ENCODE measurements around the gene HEPACAM. TPM values are rescaled to one million over a fixed set of nuclear protein-coding genes. Genes with fewer than 3 reads are reported as not detected.

Gene HEPACAM, protein sequence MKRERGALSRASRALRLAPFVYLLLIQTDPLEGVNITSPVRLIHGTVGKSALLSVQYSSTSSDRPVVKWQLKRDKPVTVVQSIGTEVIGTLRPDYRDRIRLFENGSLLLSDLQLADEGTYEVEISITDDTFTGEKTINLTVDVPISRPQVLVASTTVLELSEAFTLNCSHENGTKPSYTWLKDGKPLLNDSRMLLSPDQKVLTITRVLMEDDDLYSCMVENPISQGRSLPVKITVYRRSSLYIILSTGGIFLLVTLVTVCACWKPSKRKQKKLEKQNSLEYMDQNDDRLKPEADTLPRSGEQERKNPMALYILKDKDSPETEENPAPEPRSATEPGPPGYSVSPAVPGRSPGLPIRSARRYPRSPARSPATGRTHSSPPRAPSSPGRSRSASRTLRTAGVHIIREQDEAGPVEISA
- not detected for polyA plus RNA-seq (2013, experiment 1 of 2)
- 0.01 TPM for polyA plus RNA-seq (2013, experiment 2 of 2)

DNA sequence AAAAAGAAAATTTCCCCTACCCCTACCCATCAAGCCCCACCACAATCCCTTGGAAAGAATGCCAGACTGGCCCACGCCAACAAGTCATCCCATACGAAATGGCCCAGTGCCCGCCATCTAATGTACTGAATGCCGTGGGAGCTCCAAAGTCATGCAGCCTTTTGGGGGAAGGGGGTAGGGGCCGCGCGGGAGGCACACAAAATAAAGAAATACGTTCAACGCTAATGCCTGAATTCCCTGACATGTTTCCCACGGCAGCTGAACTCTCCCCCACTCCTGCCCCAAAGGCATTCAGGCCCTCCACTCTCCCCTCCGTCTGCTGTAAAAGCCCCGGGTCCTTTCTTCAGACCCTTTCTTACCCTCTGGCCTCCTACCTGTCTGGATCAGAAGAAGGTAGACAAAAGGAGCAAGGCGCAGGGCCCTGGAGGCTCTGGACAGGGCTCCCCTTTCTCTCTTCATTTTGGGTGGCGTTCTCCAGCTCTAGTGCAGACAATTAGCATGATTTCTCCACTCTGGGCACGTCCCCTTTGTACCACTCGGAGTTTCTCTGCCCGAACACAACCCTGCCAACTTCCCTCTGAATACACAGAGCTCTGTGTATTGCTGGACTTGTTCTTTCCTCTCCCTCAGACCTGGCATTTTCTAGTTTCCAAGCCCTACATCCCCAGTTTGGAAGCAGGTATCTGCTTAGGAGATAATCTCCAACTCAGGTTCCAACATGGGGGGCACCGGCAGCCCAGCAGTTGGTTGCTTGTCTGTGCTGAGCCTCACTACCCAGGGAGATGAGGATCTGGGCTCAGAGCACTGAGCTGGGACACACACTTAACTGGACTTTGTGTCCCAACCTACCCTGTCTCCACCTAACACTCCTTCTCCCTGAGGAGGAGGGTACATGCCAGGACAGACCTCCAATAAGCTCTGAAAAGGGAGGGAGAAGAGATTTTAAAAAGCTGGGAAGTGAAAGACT lies at the start of gene HEPACAM:
Gene HEPACAM, minus strand, starts transcription at position 500 of the 967 bp plus-strand sequence. Its CDS starts 41 bp downstream, at position 459.
- no peaks in the 10 kb centered on the region for H3K27me3 ChIP-seq (ENCODE audit: insufficient read depth, low read length, poor library complexity)
- no peak within 1 kb of the TSS for H4K5ac ChIP-seq (ENCODE audit: low read length)
- no peak within 1 kb of the TSS for H3K4ac ChIP-seq (ENCODE audit: low read depth, low read length)
- no peaks in the 10 kb centered on the region for H3K4me1 ChIP-seq (ENCODE audit: control insufficient read depth, low read depth, low read length)
- H3K23ac ChIP-seq (ENCODE audit: low read length): no peak within 1 kb of the TSS
- no peak within 1 kb of the TSS for H2BK120ac ChIP-seq (ENCODE audit: low read depth, low read length)
- no peak within 1 kb of the TSS for H3K4me2 ChIP-seq (ENCODE audit: low read length)
- no peak within 1 kb of the TSS for H3K18ac ChIP-seq (ENCODE audit: low read length)
- no peak within 1 kb of the TSS for H4K8ac ChIP-seq (ENCODE audit: low read depth, low read length)
- H3K4me3 ChIP-seq (ENCODE audit: low read length): no peak within 1 kb of the TSS
- DNase-seq: no peak
- no peak within 1 kb of the TSS for H2BK15ac ChIP-seq (replicated peaks; ENCODE audit: low read depth)
- H2AK5ac ChIP-seq (ENCODE audit: low read length): no peak within 1 kb of the TSS
- no peaks in the 10 kb centered on the region for H3K36me3 ChIP-seq (ENCODE audit: control insufficient read depth, insufficient read depth, low read length)
- no peak within 1 kb of the TSS for H3K56ac ChIP-seq (ENCODE audit: low read length)
- no peaks in the 10 kb centered on the region for H3K79me2 ChIP-seq (ENCODE audit: control insufficient read depth, insufficient read depth, low read length)
- no peak within 1 kb of the TSS for H3K27ac ChIP-seq (ENCODE audit: low read depth, low read length)
- WGBS (ENCODE audit: extremely low coverage, insufficient coverage, low lambda C conversion rate): no CpG with 5 or more reads among the region's 18 CpGs
- H2BK5ac ChIP-seq (ENCODE audit: low read length): no peak within 1 kb of the TSS
- no peaks in the 10 kb centered on the region for H3K79me1 ChIP-seq (ENCODE audit: low read length)
- no peak within 1 kb of the TSS for H3K9ac ChIP-seq (ENCODE audit: low read length)

DNA sequence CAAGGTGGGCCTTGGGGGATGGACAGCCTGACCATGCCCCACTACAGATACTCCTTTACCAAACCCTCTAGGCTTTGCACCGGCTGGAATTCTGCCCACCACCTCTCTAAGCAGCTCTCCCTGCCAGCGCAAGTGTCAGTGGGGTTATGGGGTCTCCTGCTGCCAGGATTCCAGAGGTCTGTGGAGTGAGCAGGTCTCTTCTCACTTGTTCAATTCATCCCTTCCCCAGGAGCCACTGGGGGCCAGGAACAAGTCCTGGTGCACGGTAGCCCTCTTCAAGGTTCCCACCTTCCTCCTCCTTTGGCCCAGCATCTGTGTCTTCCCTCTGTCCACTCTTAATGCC lies 48.6 kb upstream of the HEPACAM start:
- Histone ChIP-seq H3K27ac (ENCODE audit: low read depth, low read length) (no peak overlapping the region), H2BK120ac (ENCODE audit: low read depth, low read length) (no peak overlapping the region), H3K56ac (ENCODE audit: low read length) (no peak overlapping the region), H3K4me2 (ENCODE audit: low read length) (no peak overlapping the region), H3K27me3 (ENCODE audit: insufficient read depth, low read length, poor library complexity) (no peaks in the 10 kb centered on the region), H3K4me1 (ENCODE audit: control insufficient read depth, low read depth, low read length) (no peaks in the 10 kb centered on the region), H4K5ac (ENCODE audit: low read length) (no peak overlapping the region), H3K4ac (ENCODE audit: low read depth, low read length) (no peak overlapping the region), H3K18ac (ENCODE audit: low read length) (no peak overlapping the region), H4K8ac (ENCODE audit: low read depth, low read length) (no peak overlapping the region), H3K9ac (ENCODE audit: low read length) (no peak overlapping the region), H2BK15ac (replicated peaks; ENCODE audit: low read depth) (no peak overlapping the region), H2BK5ac (ENCODE audit: low read length) (no peak overlapping the region), H3K79me1 (ENCODE audit: low read length) (no peaks in the 10 kb centered on the region), H2AK5ac (ENCODE audit: low read length) (no peak overlapping the region), H3K23ac (ENCODE audit: low read length) (no peak overlapping the region), H3K4me3 (ENCODE audit: low read length) (no peak overlapping the region), H3K79me2 (ENCODE audit: control insufficient read depth, insufficient read depth, low read length) (no peaks in the 10 kb centered on the region), H3K36me3 (ENCODE audit: control insufficient read depth, insufficient read depth, low read length) (no peaks in the 10 kb centered on the region)
- no CpG with 5 or more reads among the region's 3 CpGs for WGBS (ENCODE audit: extremely low coverage, insufficient coverage, low lambda C conversion rate)
- no peak for DNase-seq

DNA sequence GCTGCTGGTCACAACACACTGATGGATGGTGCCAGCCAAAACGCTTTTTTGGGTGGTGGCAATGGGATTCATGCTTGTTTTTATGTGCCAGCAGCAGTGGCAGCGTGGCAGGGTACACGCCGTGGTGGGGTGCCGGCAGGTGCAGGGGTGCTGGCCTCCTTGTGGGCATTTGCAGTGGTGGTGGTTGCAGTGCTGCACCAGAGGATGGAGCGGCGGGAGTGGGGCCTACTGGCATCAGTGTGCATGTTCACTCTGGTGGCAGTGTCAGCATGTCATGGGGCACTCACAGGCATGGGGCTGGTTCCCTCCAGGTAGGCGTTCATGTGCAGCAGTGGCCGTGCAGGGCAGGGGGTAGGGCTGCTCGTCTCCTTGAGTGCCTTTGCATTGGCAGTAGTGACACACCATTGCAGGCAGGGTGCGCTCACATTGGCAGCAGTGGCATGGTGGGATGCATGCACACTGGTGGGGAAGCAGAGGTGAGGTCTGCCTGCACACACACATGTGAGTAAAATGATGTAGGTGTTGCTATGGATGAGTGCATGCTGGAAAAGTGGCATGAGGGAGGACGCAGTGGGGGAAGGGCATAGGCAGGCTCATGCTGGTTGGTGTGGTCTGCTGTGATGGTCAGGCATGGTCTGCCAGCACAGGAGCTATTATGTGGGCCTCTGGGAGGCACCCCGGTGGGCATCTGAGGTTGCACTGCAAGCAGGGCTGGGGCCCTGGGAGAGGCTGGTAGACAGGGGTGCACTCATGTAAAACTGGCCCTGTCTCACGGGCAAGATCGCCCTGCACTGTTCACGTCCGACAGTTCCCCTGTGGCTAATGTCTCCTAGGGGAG lies 48.0 kb upstream of the HEPACAM start:
- Histone ChIP-seq H3K4me3 (ENCODE audit: low read length) (no peak overlapping the region), H3K56ac (ENCODE audit: low read length) (no peak overlapping the region), H3K27ac (ENCODE audit: low read depth, low read length) (no peak overlapping the region), H3K9ac (ENCODE audit: low read length) (no peak overlapping the region), H2BK5ac (ENCODE audit: low read length) (no peak overlapping the region), H2AK5ac (ENCODE audit: low read length) (no peak overlapping the region), H3K4ac (ENCODE audit: low read depth, low read length) (no peak overlapping the region), H4K5ac (ENCODE audit: low read length) (no peak overlapping the region), H4K8ac (ENCODE audit: low read depth, low read length) (no peak overlapping the region), H3K27me3 (ENCODE audit: insufficient read depth, low read length, poor library complexity) (no peaks in the 10 kb centered on the region), H3K4me2 (ENCODE audit: low read length) (no peak overlapping the region), H2BK120ac (ENCODE audit: low read depth, low read length) (no peak overlapping the region), H3K4me1 (ENCODE audit: control insufficient read depth, low read depth, low read length) (no peaks in the 10 kb centered on the region), H3K79me1 (ENCODE audit: low read length) (no peaks in the 10 kb centered on the region), H3K79me2 (ENCODE audit: control insufficient read depth, insufficient read depth, low read length) (no peaks in the 10 kb centered on the region), H2BK15ac (replicated peaks; ENCODE audit: low read depth) (no peak overlapping the region), H3K36me3 (ENCODE audit: control insufficient read depth, insufficient read depth, low read length) (no peaks in the 10 kb centered on the region), H3K23ac (ENCODE audit: low read length) (no peak overlapping the region), H3K18ac (ENCODE audit: low read length) (no peak overlapping the region)
- no CpG with 5 or more reads among the region's 17 CpGs for WGBS (ENCODE audit: extremely low coverage, insufficient coverage, low lambda C conversion rate)
- peak; percentile 0 for DNase-seq

GRCh38 chr11:124982043-124982442 lies 46.2 kb upstream of the HEPACAM start:
- Histone ChIP-seq H4K5ac (ENCODE audit: low read length) (no peak overlapping the region), H3K4me1 (ENCODE audit: control insufficient read depth, low read depth, low read length) (no peaks in the 10 kb centered on the region), H3K4me2 (ENCODE audit: low read length) (no peak overlapping the region), H2BK5ac (ENCODE audit: low read length) (no peak overlapping the region), H3K56ac (ENCODE audit: low read length) (no peak overlapping the region), H3K18ac (ENCODE audit: low read length) (no peak overlapping the region), H3K79me1 (ENCODE audit: low read length) (no peaks in the 10 kb centered on the region), H2BK120ac (ENCODE audit: low read depth, low read length) (no peak overlapping the region), H3K27ac (ENCODE audit: low read depth, low read length) (no peak overlapping the region), H2AK5ac (ENCODE audit: low read length) (no peak overlapping the region), H3K36me3 (ENCODE audit: control insufficient read depth, insufficient read depth, low read length) (no peaks in the 10 kb centered on the region), H4K8ac (ENCODE audit: low read depth, low read length) (no peak overlapping the region), H2BK15ac (replicated peaks; ENCODE audit: low read depth) (no peak overlapping the region), H3K23ac (ENCODE audit: low read length) (no peak overlapping the region), H3K9ac (ENCODE audit: low read length) (no peak overlapping the region), H3K4me3 (ENCODE audit: low read length) (no peak overlapping the region), H3K79me2 (ENCODE audit: control insufficient read depth, insufficient read depth, low read length) (no peaks in the 10 kb centered on the region), H3K27me3 (ENCODE audit: insufficient read depth, low read length, poor library complexity) (no peaks in the 10 kb centered on the region), H3K4ac (ENCODE audit: low read depth, low read length) (no peak overlapping the region)
- DNase-seq: no peak

GRCh38 chr11:124978316-124978715 lies 42.5 kb upstream of the HEPACAM start:
- H3K18ac ChIP-seq (ENCODE audit: low read length): no peak overlapping the region
- H4K8ac ChIP-seq (ENCODE audit: low read depth, low read length): no peak overlapping the region
- H3K9ac ChIP-seq (ENCODE audit: low read length): no peak overlapping the region
- H4K5ac ChIP-seq (ENCODE audit: low read length): no peak overlapping the region
- H3K4me3 ChIP-seq (ENCODE audit: low read length): no peak overlapping the region
- H3K4me1 ChIP-seq (ENCODE audit: control insufficient read depth, low read depth, low read length): no peaks in the 10 kb centered on the region
- H3K56ac ChIP-seq (ENCODE audit: low read length): no peak overlapping the region
- H3K36me3 ChIP-seq (ENCODE audit: control insufficient read depth, insufficient read depth, low read length): no peaks in the 10 kb centered on the region
- no peaks in the 10 kb centered on the region for H3K79me1 ChIP-seq (ENCODE audit: low read length)
- H3K79me2 ChIP-seq (ENCODE audit: control insufficient read depth, insufficient read depth, low read length): no peaks in the 10 kb centered on the region
- H2BK120ac ChIP-seq (ENCODE audit: low read depth, low read length): no peak overlapping the region
- no peak overlapping the region for H3K23ac ChIP-seq (ENCODE audit: low read length)
- no CpG with 5 or more reads among the region's 2 CpGs for WGBS (ENCODE audit: extremely low coverage, insufficient coverage, low lambda C conversion rate)
- no peak overlapping the region for H2BK5ac ChIP-seq (ENCODE audit: low read length)
- no peaks in the 10 kb centered on the region for H3K27me3 ChIP-seq (ENCODE audit: insufficient read depth, low read length, poor library complexity)
- H3K27ac ChIP-seq (ENCODE audit: low read depth, low read length): no peak overlapping the region
- no peak overlapping the region for H2BK15ac ChIP-seq (replicated peaks; ENCODE audit: low read depth)
- H3K4me2 ChIP-seq (ENCODE audit: low read length): no peak overlapping the region
- DNase-seq: no peak
- no peak overlapping the region for H3K4ac ChIP-seq (ENCODE audit: low read depth, low read length)
- H2AK5ac ChIP-seq (ENCODE audit: low read length): no peak overlapping the region

Data from mesendoderm (in vitro differentiated cells).